OCI-LY1 (cell line): ENCODE results near the gene RNGTT.

ENCODE experiments used
- H2AFZ ChIP-seq: fragments of 200-600 bp; sonication (generic), shearing (Covaris generic); 2 replicates; pipeline ENCODE4 v1.6.0; 2014; ENCODE audit warnings: antibody characterized with exemption, mild to moderate bottlenecking, low read length
- H3F3A ChIP-seq: fragments of 200-600 bp; sonication (generic), shearing (Covaris generic); 2 replicates; pipeline ENCODE4 v1.6.0; 2014; ENCODE audit warnings: mild to moderate bottlenecking, antibody characterized with exemption, low read length, moderate library complexity; ENCODE audit not compliant: insufficient read depth
- H3K27ac ChIP-seq: fragments of 200-600 bp; sonication (generic); 2 replicates; pipeline ENCODE4 v1.5.1; 2014; ENCODE audit warnings: low read length, mixed run types, mild to moderate bottlenecking, low read depth; ENCODE audit not compliant: poor library complexity, severe bottlenecking
- H3K27me3 ChIP-seq: fragments of 200-600 bp; sonication (generic); 2 replicates; pipeline ENCODE4 v1.6.0; 2014; ENCODE audit warnings: antibody characterized with exemption, mild to moderate bottlenecking, low read length, moderate library complexity; ENCODE audit not compliant: insufficient read depth
- H3K36me3 ChIP-seq: fragments of 200-600 bp; sonication (generic); 2 replicates; pipeline ENCODE4 v1.6.1; 2014; ENCODE audit warnings: mild to moderate bottlenecking, antibody characterized with exemption, low read length, moderate library complexity, mixed read lengths; ENCODE audit not compliant: insufficient read depth
- H3K4me1 ChIP-seq: fragments of 200-600 bp; sonication (generic); 2 replicates; pipeline ENCODE4 v1.5.1; 2014; ENCODE audit warnings: mild to moderate bottlenecking, low read length, moderate library complexity; ENCODE audit not compliant: insufficient read depth, severe bottlenecking
- H3K4me2 ChIP-seq: fragments of 200-600 bp; sonication (generic), shearing (Covaris generic); 2 replicates; pipeline ENCODE4 v1.6.1; 2014; ENCODE audit warnings: low read length
- H3K4me3 ChIP-seq: fragments of 200-600 bp; sonication (generic); 2 replicates; pipeline ENCODE4 v1.5.1; 2014; ENCODE audit warnings: low read length, low read depth, mild to moderate bottlenecking, mixed read lengths; ENCODE audit not compliant: poor library complexity, severe bottlenecking
- H3K79me2 ChIP-seq: fragments of 200-600 bp; shearing (Covaris generic); 2 replicates; pipeline ENCODE4 v1.6.1; 2016; ENCODE audit warnings: mixed run types, low read length, mixed read lengths; ENCODE audit not compliant: insufficient read depth
- H3K9ac ChIP-seq: fragments of 200-600 bp; sonication (generic), shearing (Covaris generic); 2 replicates; pipeline ENCODE4 v1.6.1; 2014; ENCODE audit warnings: mild to moderate bottlenecking, low read length, mixed read lengths
- H3K9me2 ChIP-seq: fragments of 200-600 bp; sonication (generic), shearing (Covaris generic); 2 replicates; pipeline ENCODE4 v1.6.1; 2014; ENCODE audit warnings: low read depth, mild to moderate bottlenecking, low read length, mixed read lengths
- H3K9me3 ChIP-seq: fragments of 200-600 bp; shearing (Covaris generic); 2 replicates; pipeline ENCODE4 v1.6.1; 2014; ENCODE audit warnings: low read length, mixed read lengths
- H4K20me1 ChIP-seq: fragments of 200-600 bp; sonication (generic), shearing (Covaris generic); 2 replicates; pipeline ENCODE4 v1.6.0; 2016; ENCODE audit warnings: mild to moderate bottlenecking, low read length; ENCODE audit not compliant: insufficient read depth
- EZH2 ChIP-seq: fragments of 200-600 bp; sonication (generic), shearing (Covaris generic); IDR thresholded peaks from 2 replicates; pipeline ENCODE4 v1.8.0; 2017; ENCODE audit warnings: borderline replicate concordance, mixed run types, mild to moderate bottlenecking, antibody characterized with exemption, low read length, moderate library complexity, mixed read lengths
- TF ChIP-seq, protein P1 (sequence below): fragments of 200-600 bp; sonication (generic), shearing (Covaris generic); IDR thresholded peaks from 2 replicates; pipeline ENCODE4 v1.5.1; 2017; ENCODE audit warnings: mild to moderate bottlenecking, antibody characterized with exemption, low read length, moderate library complexity, mixed read lengths

RNGTT gene

DNA sequence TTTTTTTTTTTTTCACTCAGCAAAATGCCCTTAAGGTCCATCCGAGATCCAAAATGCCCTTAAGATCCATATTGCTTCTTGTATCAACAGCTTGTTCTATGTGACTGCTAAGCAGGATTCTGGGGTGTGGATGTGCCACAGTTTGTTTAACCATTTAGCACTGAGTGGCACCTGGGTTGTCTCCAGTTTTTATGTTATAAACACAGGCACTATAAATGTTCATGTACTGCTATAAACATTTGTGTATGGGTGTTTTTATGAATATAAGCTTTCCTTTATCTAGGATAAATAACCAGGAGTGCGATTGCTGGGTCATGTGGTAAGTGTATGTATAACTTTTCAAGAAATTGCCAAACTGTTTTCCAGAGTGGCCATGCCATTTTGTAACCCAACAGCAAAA lies 386.0 kb downstream of the RNGTT start:
- H4K20me1 ChIP-seq: no peaks in the 10 kb centered on the region
- H3K79me2 ChIP-seq: no peaks in the 10 kb centered on the region
- H3K27me3 ChIP-seq: no peaks in the 10 kb centered on the region
- H3K9me2 ChIP-seq: no peaks in the 10 kb centered on the region
- TF ChIP-seq EZH2: no peak
- TF ChIP-seq, protein P1, sequence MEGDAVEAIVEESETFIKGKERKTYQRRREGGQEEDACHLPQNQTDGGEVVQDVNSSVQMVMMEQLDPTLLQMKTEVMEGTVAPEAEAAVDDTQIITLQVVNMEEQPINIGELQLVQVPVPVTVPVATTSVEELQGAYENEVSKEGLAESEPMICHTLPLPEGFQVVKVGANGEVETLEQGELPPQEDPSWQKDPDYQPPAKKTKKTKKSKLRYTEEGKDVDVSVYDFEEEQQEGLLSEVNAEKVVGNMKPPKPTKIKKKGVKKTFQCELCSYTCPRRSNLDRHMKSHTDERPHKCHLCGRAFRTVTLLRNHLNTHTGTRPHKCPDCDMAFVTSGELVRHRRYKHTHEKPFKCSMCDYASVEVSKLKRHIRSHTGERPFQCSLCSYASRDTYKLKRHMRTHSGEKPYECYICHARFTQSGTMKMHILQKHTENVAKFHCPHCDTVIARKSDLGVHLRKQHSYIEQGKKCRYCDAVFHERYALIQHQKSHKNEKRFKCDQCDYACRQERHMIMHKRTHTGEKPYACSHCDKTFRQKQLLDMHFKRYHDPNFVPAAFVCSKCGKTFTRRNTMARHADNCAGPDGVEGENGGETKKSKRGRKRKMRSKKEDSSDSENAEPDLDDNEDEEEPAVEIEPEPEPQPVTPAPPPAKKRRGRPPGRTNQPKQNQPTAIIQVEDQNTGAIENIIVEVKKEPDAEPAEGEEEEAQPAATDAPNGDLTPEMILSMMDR: no peak
- H3K9ac ChIP-seq: no peak overlapping the region
- no peak overlapping the region for H3K4me2 ChIP-seq
- no peaks in the 10 kb centered on the region for H3K36me3 ChIP-seq
- no peak overlapping the region for H3K4me3 ChIP-seq
- no peak overlapping the region for H3K27ac ChIP-seq
- H3F3A ChIP-seq: no peaks in the 10 kb centered on the region
- H3K9me3 ChIP-seq: no peaks in the 10 kb centered on the region
- H3K4me1 ChIP-seq: no peaks in the 10 kb centered on the region
- H2AFZ ChIP-seq: no peak overlapping the region

DNA sequence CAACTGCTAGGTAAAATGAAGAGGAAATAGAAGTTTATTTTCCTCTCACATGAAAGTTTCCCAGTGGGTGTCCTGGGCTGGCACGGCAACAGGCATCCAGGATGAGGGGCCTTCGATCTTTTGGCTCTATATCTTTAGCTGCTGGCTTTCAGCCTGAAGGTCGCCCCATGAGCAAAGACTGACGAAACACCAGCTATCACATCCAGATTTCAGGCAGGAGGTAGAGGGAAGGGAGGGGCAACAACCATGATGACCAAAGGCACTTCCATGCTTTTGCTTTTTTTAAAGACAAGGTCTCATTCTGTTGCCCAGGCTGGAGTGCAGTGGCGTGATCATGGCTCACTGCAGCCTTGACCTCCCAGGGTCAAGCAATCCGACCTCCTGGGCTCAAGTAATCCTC lies 387.9 kb downstream of the RNGTT start:
- Histone ChIP-seq H3K79me2 (no peaks in the 10 kb centered on the region), H3K27me3 (no peaks in the 10 kb centered on the region), H3K9me2 (no peaks in the 10 kb centered on the region), H3K4me3 (no peak overlapping the region), H4K20me1 (no peaks in the 10 kb centered on the region), H3K36me3 (no peaks in the 10 kb centered on the region), H3K27ac (no peak overlapping the region), H2AFZ (no peak overlapping the region), H3F3A (no peaks in the 10 kb centered on the region), H3K4me2 (no peak overlapping the region), H3K9ac (no peak overlapping the region), H3K9me3 (no peaks in the 10 kb centered on the region), H3K4me1 (no peaks in the 10 kb centered on the region)
- TF ChIP-seq EZH2: no peak
- TF ChIP-seq, protein P1: no peak

DNA sequence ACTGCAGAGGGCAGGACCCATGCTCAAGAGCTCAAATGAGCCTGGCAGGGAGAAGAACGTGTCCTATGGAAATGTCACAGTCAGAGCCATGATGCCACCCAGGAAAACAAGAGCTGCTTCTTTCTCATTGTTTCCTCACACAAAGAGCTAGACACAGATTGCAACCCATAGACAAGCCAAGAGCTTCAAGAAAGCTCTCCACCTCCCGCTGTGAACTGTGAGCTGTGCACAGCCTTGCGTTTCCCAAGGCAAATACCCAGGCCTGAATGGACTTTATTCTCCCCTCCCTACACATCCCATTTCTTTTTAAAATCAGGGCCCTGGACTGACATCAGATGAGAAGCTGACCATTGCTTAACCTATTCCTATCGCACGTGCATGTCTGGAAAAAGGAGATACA lies 388.8 kb downstream of the RNGTT start:
- no peak overlapping the region for H3K4me2 ChIP-seq
- TF ChIP-seq EZH2: no peak
- TF ChIP-seq, protein P1: no peak
- no peaks in the 10 kb centered on the region for H3K27me3 ChIP-seq
- H3K4me3 ChIP-seq: no peak overlapping the region
- no peak overlapping the region for H3K9ac ChIP-seq
- H3K27ac ChIP-seq: no peak overlapping the region
- no peaks in the 10 kb centered on the region for H3K9me2 ChIP-seq
- no peaks in the 10 kb centered on the region for H3K79me2 ChIP-seq
- H3K9me3 ChIP-seq: peaks cover 7% of the 10 kb centered on the region; the same call in 1 of the 2 replicates
- H4K20me1 ChIP-seq: no peaks in the 10 kb centered on the region
- H3F3A ChIP-seq: no peaks in the 10 kb centered on the region
- H3K36me3 ChIP-seq: no peaks in the 10 kb centered on the region
- no peak overlapping the region for H2AFZ ChIP-seq
- no peaks in the 10 kb centered on the region for H3K4me1 ChIP-seq
